IPS DF 4.7 (cell line): ENCODE results near the gene F2R.
"Not testable (repeated sequence)": the region's sequence is repeated elsewhere in the genome, so short reads cannot be mapped to it uniquely, and the experiment has no call there.

Experiments
- DNase-seq: peaks from one replicate; pipeline ENCODE4 v3.0.0-alpha.2; 2013; ENCODE audit warnings: low spot score; ENCODE audit errors: extremely low read depth

The F2R gene

GRCh38 chr5:76755779-76756637 lies 40.1 kb downstream of the F2R start:
- no peak for DNase-seq

DNA sequence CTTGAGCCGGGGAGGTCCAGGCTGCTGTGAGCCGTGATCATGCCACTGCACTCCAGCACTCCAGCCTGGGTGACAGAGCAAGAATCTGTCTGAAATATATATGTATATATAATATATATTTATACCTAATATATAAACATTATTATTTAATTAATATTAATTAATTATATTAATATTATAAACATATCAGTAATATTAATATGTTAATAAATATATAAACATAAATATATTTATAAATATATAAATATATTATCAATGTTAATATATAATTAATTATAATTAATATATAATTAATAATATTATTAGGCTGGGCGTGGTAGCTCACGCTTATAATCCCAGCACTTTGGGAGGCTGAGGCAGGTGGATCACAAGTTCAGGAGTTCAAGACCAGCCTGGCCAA lies 41.1 kb downstream of the F2R start:
- no peak for DNase-seq

- not testable (repeated sequence) for DNase-seq
These were observed 45.2 kb downstream of the F2R start for GRCh38 chr5:76761118-76761517.

GRCh38 chr5:76762484-76762883 lies 46.6 kb downstream of the F2R start:
- DNase-seq = no peak

GRCh38 chr5:76763136-76763535 lies 47.2 kb downstream of the F2R start:
- DNase-seq = no peak

DNA sequence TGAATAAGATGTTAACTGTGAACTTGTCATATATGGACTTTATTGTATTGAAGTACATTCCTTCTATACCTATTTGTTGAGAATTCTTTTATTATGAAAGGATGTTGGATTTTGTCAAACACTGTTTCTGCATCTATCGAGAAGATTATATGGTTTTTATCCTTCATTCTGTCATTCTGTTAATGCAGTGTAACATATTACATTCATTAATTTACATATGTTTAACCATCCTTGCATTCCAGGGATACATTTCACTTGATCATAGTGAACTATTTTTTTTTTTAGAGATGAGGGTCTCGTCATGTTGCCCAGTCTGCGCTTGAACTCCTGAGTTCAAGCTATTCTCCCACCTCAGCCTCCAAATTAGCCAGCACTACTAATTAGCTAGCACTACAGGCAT lies 48.4 kb downstream of the F2R start:
- DNase-seq = no peak

DNA sequence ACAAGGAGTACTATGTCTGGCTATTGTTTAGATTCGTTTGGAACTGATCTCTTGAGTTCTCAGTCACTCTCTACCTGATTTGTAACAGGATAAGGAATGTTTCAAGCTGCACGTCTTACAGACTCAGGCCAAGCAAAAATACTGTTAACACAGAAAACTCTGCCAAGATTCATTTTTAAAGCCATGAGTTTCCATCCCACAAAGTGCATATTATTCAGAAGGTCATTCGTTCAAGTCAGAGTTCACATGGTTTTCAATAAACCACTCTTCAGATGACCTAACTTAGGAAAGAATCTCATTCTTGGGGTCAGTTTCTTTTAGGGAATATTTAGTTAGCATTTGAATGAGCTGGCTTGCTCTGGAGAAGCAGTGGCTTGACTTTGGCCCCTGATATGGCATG lies 49.3 kb downstream of the F2R start:
- no peak for DNase-seq

DNA sequence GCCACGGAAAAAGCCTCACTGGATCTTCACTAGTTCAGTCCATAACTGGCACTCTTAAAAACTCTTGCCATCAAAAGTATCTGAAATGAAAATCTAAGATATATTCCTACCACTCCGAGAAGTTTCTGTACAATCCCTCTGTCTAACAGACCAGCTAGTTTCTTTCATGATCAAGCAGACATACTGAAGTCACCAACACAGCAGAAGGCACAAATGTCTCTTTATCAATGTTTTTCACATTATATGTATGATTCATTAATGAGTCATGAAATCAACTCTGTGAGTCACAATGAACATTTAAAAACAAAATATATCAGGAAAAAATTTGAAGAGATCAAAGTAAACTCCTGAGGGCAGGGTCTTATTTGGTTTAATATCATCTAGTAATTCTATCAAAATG lies 50.8 kb downstream of the F2R start:
- no peak for DNase-seq

- DNase-seq = not testable (repeated sequence)
These were observed 55.1 kb downstream of the F2R start for GRCh38 chr5:76771041-76771440.

DNA sequence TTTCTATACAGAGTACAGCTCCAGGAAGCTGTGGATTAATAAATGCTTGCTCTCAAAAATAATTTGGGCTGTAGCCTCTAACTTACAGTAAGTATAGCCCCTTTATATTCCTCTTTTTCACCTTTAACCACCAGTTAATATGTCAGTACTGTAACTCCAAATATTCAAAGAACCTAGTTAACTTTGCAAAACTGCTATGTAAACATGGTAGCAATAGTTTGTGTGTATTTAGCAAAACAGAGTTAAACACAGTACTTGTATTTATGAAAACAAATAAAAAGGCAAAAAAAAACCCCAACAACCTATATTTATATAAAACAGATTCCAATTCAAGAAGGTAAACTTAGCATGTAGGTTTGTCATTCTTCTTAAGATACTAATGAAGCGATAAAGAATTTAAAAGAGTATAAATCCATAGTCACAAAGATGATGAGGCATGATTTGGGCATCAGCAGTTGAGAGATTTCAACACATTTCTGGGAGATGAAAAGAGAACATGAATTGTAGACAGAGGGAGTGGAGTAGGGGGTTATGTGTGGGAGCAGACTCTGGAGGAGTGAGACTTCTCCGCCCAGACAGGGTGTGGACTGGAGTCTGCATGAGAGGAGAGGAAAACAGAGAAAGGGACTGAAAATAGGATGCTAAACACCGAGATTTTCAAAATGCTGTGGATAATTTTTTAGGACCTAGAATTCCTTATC lies 55.9 kb downstream of the F2R start:
- DNase-seq = no peak

DNA sequence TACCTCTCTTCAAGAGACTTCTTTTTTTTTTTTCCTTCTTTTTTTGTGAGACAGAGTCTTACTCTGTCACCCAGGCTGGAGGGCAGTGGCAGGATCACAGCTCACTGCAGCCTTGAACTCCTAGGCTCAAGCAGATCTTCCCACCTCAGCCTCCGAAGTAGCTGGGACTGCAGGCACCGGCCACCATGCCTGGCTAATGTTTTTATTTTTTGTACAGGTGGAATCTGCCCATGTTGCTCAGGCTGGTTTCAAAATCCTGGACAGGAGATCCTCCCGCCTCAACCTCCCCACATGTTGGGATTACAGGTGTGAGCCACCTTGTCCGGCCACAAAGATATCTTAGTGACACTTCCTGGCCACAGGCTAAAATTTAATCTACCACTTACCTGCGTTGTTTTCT lies 60.0 kb downstream of the F2R start:
- DNase-seq = no peak

GRCh38 chr5:76776391-76776790 lies 60.5 kb downstream of the F2R start:
- no peak for DNase-seq

- DNase-seq = not testable (repeated sequence)
These were observed 64.7 kb downstream of the F2R start for GRCh38 chr5:76780616-76781015.

DNA sequence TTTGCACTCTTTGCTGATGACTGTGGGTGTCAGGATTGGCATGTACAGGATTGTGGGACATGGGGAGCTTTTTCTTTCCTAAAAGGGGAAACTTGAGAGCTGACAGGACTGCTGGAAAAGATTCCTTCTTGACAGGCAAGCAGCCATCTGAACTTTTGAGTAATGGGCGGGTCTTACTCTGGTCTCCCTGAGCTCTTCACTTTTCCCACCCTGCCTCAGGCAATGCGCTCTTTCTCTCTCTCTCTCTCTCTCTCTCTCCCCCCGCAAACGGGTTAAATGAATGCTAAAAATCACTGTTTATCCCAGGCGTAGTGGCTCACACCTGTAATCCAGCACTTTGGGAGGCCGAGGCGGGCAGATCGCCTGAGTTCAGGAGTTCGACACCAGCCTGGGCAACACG lies 65.8 kb downstream of the F2R start:
- no peak for DNase-seq

- no peak for DNase-seq
These were observed 66.5 kb downstream of the F2R start for GRCh38 chr5:76782444-76782843.
